SU-DHL-6 (cell line): ENCODE measurements around the gene UMODL1.

Source experiments
- H2AFZ ChIP-seq: fragments of 200-600 bp; sonication (generic); 2 replicates; pipeline ENCODE4 v1.6.1; 2014; ENCODE audit warnings: low read depth, mild to moderate bottlenecking, moderate library complexity, mixed read lengths, antibody characterized with exemption, low read length; ENCODE audit not compliant: severe bottlenecking
- H3F3A ChIP-seq: fragments of 200-600 bp; shearing (Covaris generic); 2 replicates; pipeline ENCODE4 v1.6.0; 2016; ENCODE audit warnings: antibody characterized with exemption, mild to moderate bottlenecking; ENCODE audit not compliant: insufficient read depth
- H3K27ac ChIP-seq: fragments of 200-600 bp; sonication (generic); 2 replicates; pipeline ENCODE4 v1.5.1; 2016; ENCODE audit warnings: low read depth, mild to moderate bottlenecking, low read length, moderate library complexity, mixed read lengths
- H3K27me3 ChIP-seq: fragments of 200-600 bp; sonication (generic), shearing (Covaris generic); 2 replicates; pipeline ENCODE4 v1.6.0; 2014; ENCODE audit warnings: mild to moderate bottlenecking, low read length
- H3K36me3 ChIP-seq: fragments of 200-600 bp; sonication (generic); 2 replicates; pipeline ENCODE4 v1.6.1; 2014; ENCODE audit warnings: mild to moderate bottlenecking, low read length, mixed read lengths
- H3K4me2 ChIP-seq: fragments of 300-600, 200-600 bp; shearing (Covaris generic), sonication (generic); 2 replicates; pipeline ENCODE4 v1.6.0; 2014; ENCODE audit warnings: low read length, low read depth, mild to moderate bottlenecking; ENCODE audit not compliant: poor library complexity, severe bottlenecking
- H3K4me3 ChIP-seq: fragments of 200-600 bp; sonication (generic); 2 replicates; pipeline ENCODE4 v1.5.1; 2014; ENCODE audit warnings: antibody characterized with exemption, low read length, mild to moderate bottlenecking, mixed read lengths; ENCODE audit not compliant: insufficient read depth, poor library complexity, severe bottlenecking
- H3K79me2 ChIP-seq: fragments of 200-600 bp; sonication (generic); 2 replicates; pipeline ENCODE4 v1.6.1; 2014; ENCODE audit warnings: mild to moderate bottlenecking, low read length, moderate library complexity; ENCODE audit not compliant: insufficient read depth
- H3K9ac ChIP-seq: fragments of 200-600 bp; sonication (generic); 2 replicates; pipeline ENCODE4 v1.7.0; 2014; ENCODE audit warnings: mild to moderate bottlenecking, low read length
- H3K9me2 ChIP-seq: fragments of 200-600 bp; sonication (generic); replicated peaks from 2 replicates; pipeline ENCODE4 v1.6.1; 2014; ENCODE audit warnings: low read length; ENCODE audit not compliant: insufficient read depth
- H3K9me3 ChIP-seq: fragments of 200-600 bp; sonication (generic); 2 replicates; pipeline ENCODE4 v1.6.1; 2014; ENCODE audit warnings: low read length, mixed read lengths; ENCODE audit not compliant: insufficient read depth
- H4K20me1 ChIP-seq: fragments of 200-600 bp; sonication (generic); 2 replicates; pipeline ENCODE4 v1.6.1; 2014; ENCODE audit warnings: low read depth, mild to moderate bottlenecking, antibody characterized with exemption, low read length, moderate library complexity, mixed read lengths
- EZH2phosphoT487 ChIP-seq: fragments of 200-600 bp; sonication (generic), shearing (Covaris generic); conservative IDR thresholded peaks from 2 replicates; pipeline ENCODE4 v1.6.1; 2018; ENCODE audit warnings: mild to moderate bottlenecking, antibody characterized with exemption, low read length, moderate library complexity, mixed read lengths
- TF ChIP-seq, protein P1 (sequence below): fragments of 200-600 bp; sonication (generic); IDR thresholded peaks from one replicate; pipeline ENCODE4 v1.5.1; 2017; ENCODE audit warnings: antibody characterized with exemption, mild to moderate bottlenecking, low read length, moderate library complexity; ENCODE audit not compliant: insufficient read depth, poor library complexity, severe bottlenecking

Gene UMODL1

DNA sequence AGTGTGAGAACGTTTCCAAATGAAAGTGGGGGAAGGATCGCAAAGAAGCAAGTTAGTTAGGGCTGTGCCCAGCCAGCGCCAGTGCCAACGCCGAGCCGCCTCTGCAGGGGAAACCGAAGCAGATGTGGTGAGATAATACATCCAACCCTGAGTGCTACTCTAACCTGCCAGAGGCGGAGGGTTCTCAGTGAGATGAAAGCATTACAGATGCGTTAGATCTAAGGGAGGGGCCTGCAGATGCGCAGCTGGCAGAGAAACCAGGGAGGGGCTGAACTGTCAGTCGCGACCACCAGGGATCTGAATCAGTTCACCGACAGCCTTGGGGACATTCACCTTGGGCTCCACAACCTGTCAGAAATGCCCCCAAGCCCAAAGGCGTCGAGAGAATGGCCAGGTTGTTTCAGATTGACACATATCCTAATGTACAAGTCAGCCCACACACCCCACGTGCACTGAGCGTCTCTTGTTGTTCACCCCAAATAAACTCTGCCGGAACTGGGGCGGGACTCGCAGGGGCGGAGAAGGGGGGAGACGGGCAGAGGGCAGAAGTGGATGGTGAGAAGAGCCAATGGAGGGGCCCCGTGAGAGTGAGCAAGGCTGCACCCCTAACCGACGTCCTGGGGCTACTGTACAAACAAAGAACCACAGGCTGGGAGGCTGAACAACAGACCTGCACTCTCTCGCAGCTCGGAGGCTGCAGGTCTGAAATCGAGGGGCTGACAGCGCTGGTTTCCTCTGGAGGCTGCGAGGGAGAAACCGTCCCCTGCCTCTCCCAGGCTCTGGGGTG, 8.7 kb upstream of the UMODL1 start:
- Histone ChIP-seq H3K79me2 (no peaks in the 10 kb centered on the region), H3K27ac (peak overlapping the region; percentile 98), H3K4me3 (peak overlapping the region; percentile 50), H3K9me3 (no peaks in the 10 kb centered on the region), H3K4me2 (peak overlapping the region; percentile 91), H3F3A (peaks cover 57% of the 10 kb centered on the region), H3K36me3 (no peaks in the 10 kb centered on the region), H3K9ac (peak overlapping the region; percentile 65), H2AFZ (peak overlapping the region; percentile 52), H3K9me2 (no peaks in the 10 kb centered on the region), H4K20me1 (no peaks in the 10 kb centered on the region), H3K27me3 (no peaks in the 10 kb centered on the region)
- TF ChIP-seq, protein P1, sequence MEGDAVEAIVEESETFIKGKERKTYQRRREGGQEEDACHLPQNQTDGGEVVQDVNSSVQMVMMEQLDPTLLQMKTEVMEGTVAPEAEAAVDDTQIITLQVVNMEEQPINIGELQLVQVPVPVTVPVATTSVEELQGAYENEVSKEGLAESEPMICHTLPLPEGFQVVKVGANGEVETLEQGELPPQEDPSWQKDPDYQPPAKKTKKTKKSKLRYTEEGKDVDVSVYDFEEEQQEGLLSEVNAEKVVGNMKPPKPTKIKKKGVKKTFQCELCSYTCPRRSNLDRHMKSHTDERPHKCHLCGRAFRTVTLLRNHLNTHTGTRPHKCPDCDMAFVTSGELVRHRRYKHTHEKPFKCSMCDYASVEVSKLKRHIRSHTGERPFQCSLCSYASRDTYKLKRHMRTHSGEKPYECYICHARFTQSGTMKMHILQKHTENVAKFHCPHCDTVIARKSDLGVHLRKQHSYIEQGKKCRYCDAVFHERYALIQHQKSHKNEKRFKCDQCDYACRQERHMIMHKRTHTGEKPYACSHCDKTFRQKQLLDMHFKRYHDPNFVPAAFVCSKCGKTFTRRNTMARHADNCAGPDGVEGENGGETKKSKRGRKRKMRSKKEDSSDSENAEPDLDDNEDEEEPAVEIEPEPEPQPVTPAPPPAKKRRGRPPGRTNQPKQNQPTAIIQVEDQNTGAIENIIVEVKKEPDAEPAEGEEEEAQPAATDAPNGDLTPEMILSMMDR, result no peak
- no peak for TF ChIP-seq EZH2phosphoT487

DNA sequence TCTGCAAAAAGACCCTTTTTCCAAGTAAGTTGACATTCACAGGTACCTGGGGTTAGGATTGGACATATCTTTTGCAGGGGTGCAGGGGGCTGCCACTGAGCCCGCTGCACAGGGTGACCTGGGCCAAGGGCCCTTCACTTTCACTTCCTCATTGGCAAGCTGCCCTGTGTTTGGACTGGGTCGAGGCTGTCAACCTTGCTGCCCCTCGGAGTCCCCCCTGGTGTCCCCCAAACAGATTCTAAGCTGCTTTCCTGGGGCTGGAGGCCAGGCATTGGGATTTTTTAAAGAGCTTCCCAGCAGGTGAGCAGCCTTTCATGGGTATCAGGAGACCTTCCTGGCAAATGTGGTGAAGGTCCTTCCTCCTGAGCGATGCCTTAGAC, 7.9 kb upstream of the UMODL1 start:
- Histone ChIP-seq H3K79me2 (no peaks in the 10 kb centered on the region), H3K4me3 (peak overlapping the region; percentile 50), H2AFZ (no peak overlapping the region), H3K4me2 (peak overlapping the region; percentile 91), H4K20me1 (no peaks in the 10 kb centered on the region), H3F3A (peaks cover 57% of the 10 kb centered on the region), H3K36me3 (no peaks in the 10 kb centered on the region), H3K9me3 (no peaks in the 10 kb centered on the region), H3K27ac (peak overlapping the region; percentile 98), H3K27me3 (no peaks in the 10 kb centered on the region), H3K9me2 (no peaks in the 10 kb centered on the region), H3K9ac (peak overlapping the region; percentile 65)
- TF ChIP-seq, protein P1, result no peak
- TF ChIP-seq EZH2phosphoT487, result no peak

DNA sequence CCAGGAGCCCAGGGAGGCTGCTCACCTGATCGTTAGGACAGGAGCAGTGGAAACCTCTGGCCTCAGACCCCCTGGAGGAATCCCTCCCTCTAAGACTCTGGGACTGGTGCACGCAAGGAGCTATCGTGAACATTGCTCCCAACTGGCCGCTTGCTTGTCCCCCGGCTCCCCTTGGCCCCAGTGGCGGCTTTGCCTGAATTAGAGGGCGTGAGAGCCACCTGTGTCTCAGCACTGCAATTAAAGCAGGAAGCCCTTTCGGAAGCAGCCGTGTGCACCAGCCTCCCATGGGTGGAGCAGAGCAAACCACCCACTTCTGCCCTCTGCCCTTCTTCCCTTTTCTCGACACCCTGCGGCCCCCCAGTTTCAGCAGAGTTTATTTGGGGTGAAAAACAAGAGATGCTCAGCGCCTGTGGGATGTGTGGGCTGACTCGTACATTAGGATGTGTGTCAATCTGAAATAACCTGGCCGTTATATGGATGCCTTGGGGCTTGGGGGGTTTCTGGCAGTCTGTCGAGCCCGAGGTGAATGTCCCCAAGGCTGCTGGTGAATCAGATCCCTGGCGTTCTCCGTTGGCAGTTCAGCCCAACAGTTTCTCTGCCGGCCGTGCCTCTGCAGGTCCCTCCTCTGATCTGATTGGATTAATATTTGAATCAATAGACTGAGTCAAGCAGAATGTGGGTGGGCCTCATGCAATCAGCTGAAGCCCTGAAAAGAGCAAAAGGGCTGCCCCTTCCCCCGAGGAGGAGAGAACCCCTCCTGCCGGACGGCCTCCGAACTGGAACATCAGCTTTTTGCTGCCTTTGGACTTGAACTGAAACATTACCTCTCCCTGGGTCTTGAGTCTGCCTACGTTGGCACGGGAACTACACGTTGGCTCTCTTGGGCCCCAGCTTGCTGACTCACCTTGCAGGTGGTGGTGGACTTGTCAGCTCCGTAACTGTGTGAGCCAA, 7.3 kb upstream of the UMODL1 start:
- no peak for TF ChIP-seq EZH2phosphoT487
- TF ChIP-seq, protein P1, result no peak
- no peaks in the 10 kb centered on the region for H3K9me2 ChIP-seq
- no peaks in the 10 kb centered on the region for H3K36me3 ChIP-seq
- H3F3A ChIP-seq, result peaks cover 57% of the 10 kb centered on the region
- no peaks in the 10 kb centered on the region for H3K79me2 ChIP-seq
- peak overlapping the region; percentile 98 for H3K27ac ChIP-seq
- no peaks in the 10 kb centered on the region for H3K27me3 ChIP-seq
- no peaks in the 10 kb centered on the region for H4K20me1 ChIP-seq
- H3K4me2 ChIP-seq, result peak overlapping the region; percentile 91
- peak overlapping the region; percentile 50 for H3K4me3 ChIP-seq
- no peaks in the 10 kb centered on the region for H3K9me3 ChIP-seq
- peak overlapping the region; percentile 65 for H3K9ac ChIP-seq
- no peak overlapping the region for H2AFZ ChIP-seq
